A549 (cell line): ENCODE measurements around the gene ZNF429.

Experiments
- BHLHE40 ChIP-seq: IDR thresholded peaks from 2 replicates; pipeline ENCODE4 v1.6.1; 2012; ENCODE audit warnings: low read depth, low read length, inconsistent platforms
- CHD2 ChIP-seq: fragments of 150-350 bp; IDR thresholded peaks from 2 replicates; pipeline ENCODE4 v1.6.1; 2014; ENCODE audit warnings: low read length; ENCODE audit not compliant: partially characterized antibody
- EP300 ChIP-seq, 2 experiments: fragments of >200 bp; sonication (Bioruptor Twin); formaldehyde crosslinking; IDR thresholded peaks; 2 replicates in 1 of 2; 3 replicates in 1 of 2; pipeline ENCODE4 v1.6.1; 2016 to 2017
- HMGXB4 ChIP-seq: fragments of 250-450 bp; sonication (Bioruptor Pico); IDR thresholded peaks from 2 replicates; pipeline ENCODE4 v1.5.0; 2021; ENCODE audit warnings: mild to moderate bottlenecking, moderate library complexity, borderline replicate concordance
- HOXB5 ChIP-seq: fragments of 250-450 bp; sonication (Bioruptor Pico); IDR thresholded peaks from 2 replicates; pipeline ENCODE4 v1.5.0; 2020; ENCODE audit warnings: mild to moderate bottlenecking, moderate library complexity
- MAZ ChIP-seq: fragments of 150-350 bp; IDR thresholded peaks from 2 replicates; pipeline ENCODE4 v1.6.1; 2014; ENCODE audit warnings: antibody characterized with exemption, low read depth, low read length, borderline replicate concordance
- MYC ChIP-seq: IDR thresholded peaks from 2 replicates; pipeline ENCODE4 v1.6.1; 2012; ENCODE audit warnings: mild to moderate bottlenecking, inconsistent platforms, low read length, improper control_type of control experiment, borderline replicate concordance
- RAD21 ChIP-seq, 2 experiments: fragments of >200 bp in 1 of 2; sonication (Bioruptor Twin) in 1 of 2; formaldehyde crosslinking in 1 of 2; IDR thresholded peaks in 1 of 2; conservative IDR thresholded peaks in 1 of 2; 2 replicates in 1 of 2; 3 replicates in 1 of 2; pipeline ENCODE4 v1.6.1; 2012 to 2018; ENCODE audit warnings: inconsistent platforms in 1 of 2
- REST ChIP-seq: fragments of 200-600 bp; sonication (generic); IDR thresholded peaks from 2 replicates; pipeline ENCODE4 v1.6.1; 2016; ENCODE audit warnings: antibody characterized with exemption, mild to moderate bottlenecking, moderate library complexity
- USF2 ChIP-seq: fragments of 450-650 bp; IDR thresholded peaks from 2 replicates; pipeline ENCODE4 v1.6.1; 2014; ENCODE audit warnings: antibody characterized with exemption
- ZSCAN20 ChIP-seq: fragments of 250-450 bp; sonication (Bioruptor Pico); IDR thresholded peaks from 2 replicates; pipeline ENCODE4 v1.8.0; 2022; ENCODE audit warnings: mild to moderate bottlenecking, moderate library complexity
- TF ChIP-seq, protein P1 (sequence below): fragments of >200 bp; sonication (Bioruptor Twin); formaldehyde crosslinking; IDR thresholded peaks from 3 replicates; pipeline ENCODE4 v1.5.1; 2016
- TF ChIP-seq, protein P2 (sequence below): IDR thresholded peaks from 2 replicates; pipeline ENCODE4 v1.6.1; 2012

- TF ChIP-seq REST (no peak), HOXB5 (CRISPR knock-in tag) (no peak), CHD2 (no peak), ZSCAN20 (CRISPR knock-in tag) (no peak), HMGXB4 (CRISPR knock-in tag) (no peak), MYC (no peak), USF2 (no peak), BHLHE40 (no peak), EP300 (IDR thresholded peaks at IDR 0.05) (no peak), RAD21 (conservative IDR thresholded peaks at IDR 0.05 in 1 of 2, IDR thresholded peaks at IDR 0.05 in 1 of 2) (no peak), MAZ (no peak)
- TF ChIP-seq, protein P1, sequence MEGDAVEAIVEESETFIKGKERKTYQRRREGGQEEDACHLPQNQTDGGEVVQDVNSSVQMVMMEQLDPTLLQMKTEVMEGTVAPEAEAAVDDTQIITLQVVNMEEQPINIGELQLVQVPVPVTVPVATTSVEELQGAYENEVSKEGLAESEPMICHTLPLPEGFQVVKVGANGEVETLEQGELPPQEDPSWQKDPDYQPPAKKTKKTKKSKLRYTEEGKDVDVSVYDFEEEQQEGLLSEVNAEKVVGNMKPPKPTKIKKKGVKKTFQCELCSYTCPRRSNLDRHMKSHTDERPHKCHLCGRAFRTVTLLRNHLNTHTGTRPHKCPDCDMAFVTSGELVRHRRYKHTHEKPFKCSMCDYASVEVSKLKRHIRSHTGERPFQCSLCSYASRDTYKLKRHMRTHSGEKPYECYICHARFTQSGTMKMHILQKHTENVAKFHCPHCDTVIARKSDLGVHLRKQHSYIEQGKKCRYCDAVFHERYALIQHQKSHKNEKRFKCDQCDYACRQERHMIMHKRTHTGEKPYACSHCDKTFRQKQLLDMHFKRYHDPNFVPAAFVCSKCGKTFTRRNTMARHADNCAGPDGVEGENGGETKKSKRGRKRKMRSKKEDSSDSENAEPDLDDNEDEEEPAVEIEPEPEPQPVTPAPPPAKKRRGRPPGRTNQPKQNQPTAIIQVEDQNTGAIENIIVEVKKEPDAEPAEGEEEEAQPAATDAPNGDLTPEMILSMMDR, result no peak
- TF ChIP-seq, protein P2, sequence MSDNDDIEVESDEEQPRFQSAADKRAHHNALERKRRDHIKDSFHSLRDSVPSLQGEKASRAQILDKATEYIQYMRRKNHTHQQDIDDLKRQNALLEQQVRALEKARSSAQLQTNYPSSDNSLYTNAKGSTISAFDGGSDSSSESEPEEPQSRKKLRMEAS, result no peak
Measured at GRCh38 chr19:21513651-21514050, 8.2 kb downstream of the ZNF429 start.
